Endothelial cell of umbilical vein (primary cell): ENCODE results near the gene MED26. TPM values are rescaled to one million over a fixed set of nuclear protein-coding genes. Genes with fewer than 3 reads are reported as not detected.

ENCODE experiments used
- Bru-seq: library from RNA; stranded (reverse); fragments of 400-500 nt; gene quantifications from one replicate; lab custom pipeline; 2021; lab: Mats Ljungman, UMichigan
- BruChase-seq, 2 experiments: library from RNA; stranded (reverse); fragments of 400-500 nt; gene quantifications; one replicate each; lab custom pipeline; 2021; lab: Mats Ljungman, UMichigan
- BruUV-seq: library from RNA; stranded (reverse); fragments of 400-500 nt; replicated peaks from 2 replicates; lab custom pipeline; 2021; lab: Mats Ljungman, UMichigan
- CTCF ChIA-PET: fragments of 300-600, 350-600 bp; sonication (Branson Sonifier 250); formaldehyde crosslinking; loops from one replicate; lab custom pipeline; 2021; ENCODE audit warnings: antibody characterized with exemption, inconsistent platforms; lab: Charles Lee
- POLR2A ChIA-PET: fragments of 300-600, 350-600 bp; sonication (Branson Sonifier 250); formaldehyde crosslinking; loops from one replicate; lab custom pipeline; 2021; ENCODE audit warnings: antibody characterized with exemption, inconsistent platforms; lab: Charles Lee
- DNase-seq: peaks from one replicate; pipeline ENCODE4 v3.0.0-alpha.2; 2011; ENCODE audit warnings: low read depth, low spot score
- FAIRE-seq: peaks from 2 replicates; lab custom pipeline; 2011; peaks lifted over from hg19 to GRCh38; lab: Jason Lieb, UNC
- H2AFZ ChIP-seq: 2 replicates; pipeline ENCODE4 v1.6.0; 2012; ENCODE audit warnings: low read depth, low read length, control low read depth, inconsistent platforms
- H3K27ac ChIP-seq: 2 replicates; pipeline ENCODE4 v1.5.1; 2011; ENCODE audit warnings: low read depth, mild to moderate bottlenecking, control low read depth, low read length, moderate library complexity; ENCODE audit not compliant: insufficient read depth
- H3K27me3 ChIP-seq, 2 experiments: 2 replicates each; pipeline versions ENCODE4 v1.6.0 to v1.6.1; 2011; ENCODE audit warnings: low read length in 2 of 2, mixed read lengths in 1 of 2; ENCODE audit not compliant: control insufficient read depth in 2 of 2, insufficient read depth in 2 of 2
- H3K36me3 ChIP-seq, 2 experiments: 2 replicates in 1 of 2; 3 replicates in 1 of 2; pipeline ENCODE4 v1.5.1; 2011; ENCODE audit warnings: low read length in 2 of 2, mild to moderate bottlenecking in 1 of 2, moderate library complexity in 1 of 2; ENCODE audit not compliant: control insufficient read depth in 2 of 2, insufficient read depth in 2 of 2; ENCODE audit errors: extremely low read depth in 1 of 2
- H3K4me1 ChIP-seq: 3 replicates; pipeline ENCODE4 v1.5.1; 2011; ENCODE audit warnings: mild to moderate bottlenecking, low read length; ENCODE audit not compliant: control insufficient read depth, insufficient read depth; ENCODE audit errors: extremely low read depth
- H3K4me2 ChIP-seq: 2 replicates; pipeline ENCODE4 v1.6.1; 2011; ENCODE audit warnings: low read length, control low read depth, mixed read lengths; ENCODE audit not compliant: insufficient read depth
- H3K4me3 ChIP-seq, 3 experiments: fragments of 200-600 bp in 1 of 3; sonication (generic), shearing (Covaris generic) in 1 of 3; replicated peaks in 1 of 3; 2 replicates each; pipeline ENCODE4 v1.5.1; 2011 to 2016; ENCODE audit warnings: control low read depth in 3 of 3, low read length in 3 of 3, mild to moderate bottlenecking in 2 of 3, inconsistent platforms in 1 of 3, low read depth in 1 of 3, moderate library complexity in 1 of 3; ENCODE audit not compliant: insufficient read depth in 1 of 3
- H3K79me2 ChIP-seq: 2 replicates; pipeline ENCODE4 v1.6.0; 2012; ENCODE audit warnings: low read length, inconsistent platforms; ENCODE audit not compliant: control insufficient read depth, insufficient read depth
- H3K9ac ChIP-seq: replicated peaks from 2 replicates; pipeline ENCODE3; 2011; ENCODE audit warnings: low read length, control low read depth; ENCODE audit not compliant: insufficient read depth; ENCODE audit errors: extremely low read depth
- H3K9me1 ChIP-seq: replicated peaks from 3 replicates; pipeline ENCODE4 v1.6.0; 2011; ENCODE audit warnings: mild to moderate bottlenecking, low read length; ENCODE audit not compliant: control insufficient read depth, insufficient read depth; ENCODE audit errors: extremely low read depth
- H3K9me3 ChIP-seq: replicated peaks from 2 replicates; pipeline ENCODE4 v1.5.1; 2012; ENCODE audit warnings: low read length, inconsistent platforms; ENCODE audit not compliant: control insufficient read depth, insufficient read depth
- H4K20me1 ChIP-seq: replicated peaks from 2 replicates; pipeline ENCODE3; 2011; ENCODE audit warnings: mild to moderate bottlenecking, low read length; ENCODE audit not compliant: control insufficient read depth, insufficient read depth; ENCODE audit errors: extremely low read depth
- MYC ChIP-seq: IDR thresholded peaks from one replicate; pipeline ENCODE4 v1.6.1; 2011; ENCODE audit warnings: mild to moderate bottlenecking, low read depth, low read length
- POLR2A ChIP-seq: IDR thresholded peaks from 2 replicates; pipeline ENCODE4 v1.6.1; 2012; ENCODE audit warnings: low read depth, mild to moderate bottlenecking, control low read depth, low read length
- POLR2AphosphoS5 ChIP-seq: IDR thresholded peaks from 2 replicates; pipeline ENCODE4 v1.6.1; 2012; ENCODE audit warnings: low read depth, mild to moderate bottlenecking, control low read depth, low read length, moderate library complexity; ENCODE audit not compliant: insufficient read depth
- dilution Hi-C: fragments of 300-500 bp; cut with MboI; formaldehyde crosslinking; loops from one replicate; pipeline ENCODE4 v1.15.0; 2019; ENCODE audit warnings: low sequenced_read_pairs; ENCODE audit not compliant: extremely low pct_ligation_motif_present
- intact Hi-C: fragments of 100-400 bp; cut with micrococcal nuclease; formaldehyde crosslinking; loops from one replicate; pipeline ENCODE4 v1.10.0; 2022
- long read RNA-seq: library from polyadenylated mRNA; stranded (forward); transcript quantifications from one replicate; pipeline ENCODE4 v2.0.0, GENCODE V29; 2021
- polyA minus RNA-seq, 3 experiments: library from RNA; depleted of rRNA, polyadenylated mRNA; stranded (reverse); fragments of >200 nt; gene quantifications; 1 replicate in 1 of 3; 2 replicates in 2 of 3; pipeline ENCODE4 v1.2.3, GENCODE V29; 2011
- polyA plus RNA-seq, 4 experiments: library from polyadenylated mRNA; depleted of rRNA in 3 of 4; stranded (reverse) in 3 of 4; unstranded in 1 of 4; fragments of >200 nt; gene quantifications; 2 replicates each; pipeline versions ENCODE4 v1.2.1 to v1.2.3, GENCODE V29; 2011 to 2012; ENCODE audit warnings: missing spikeins in 1 of 4
- total RNA-seq: library from RNA; stranded (reverse); gene quantifications from 2 replicates; pipeline ENCODE4 v1.2.3, GENCODE V29; 2021
- TF ChIP-seq, protein P1 (sequence below), 2 donors: IDR thresholded peaks; 1 replicate in 1 of 2; 2 replicates in 1 of 2; pipeline ENCODE4 v1.5.1; 2011; ENCODE audit warnings: low read length in 2 of 2, mild to moderate bottlenecking in 2 of 2, moderate library complexity in 2 of 2, control low read depth in 1 of 2, inconsistent platforms in 1 of 2, low read depth in 1 of 2; ENCODE audit not compliant: insufficient read depth in 1 of 2; ENCODE audit errors: extremely low read depth in 1 of 2

MED26 gene, protein sequence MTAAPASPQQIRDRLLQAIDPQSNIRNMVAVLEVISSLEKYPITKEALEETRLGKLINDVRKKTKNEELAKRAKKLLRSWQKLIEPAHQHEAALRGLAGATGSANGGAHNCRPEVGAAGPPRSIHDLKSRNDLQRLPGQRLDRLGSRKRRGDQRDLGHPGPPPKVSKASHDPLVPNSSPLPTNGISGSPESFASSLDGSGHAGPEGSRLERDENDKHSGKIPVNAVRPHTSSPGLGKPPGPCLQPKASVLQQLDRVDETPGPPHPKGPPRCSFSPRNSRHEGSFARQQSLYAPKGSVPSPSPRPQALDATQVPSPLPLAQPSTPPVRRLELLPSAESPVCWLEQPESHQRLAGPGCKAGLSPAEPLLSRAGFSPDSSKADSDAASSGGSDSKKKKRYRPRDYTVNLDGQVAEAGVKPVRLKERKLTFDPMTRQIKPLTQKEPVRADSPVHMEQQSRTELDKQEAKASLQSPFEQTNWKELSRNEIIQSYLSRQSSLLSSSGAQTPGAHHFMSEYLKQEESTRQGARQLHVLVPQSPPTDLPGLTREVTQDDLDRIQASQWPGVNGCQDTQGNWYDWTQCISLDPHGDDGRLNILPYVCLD
- 9.2 and 13.4 TPM in 2 replicates for total RNA-seq
- polyA plus RNA-seq = 5.6 and 6.2 TPM in 2 replicates
- 4.1 and 5.0 TPM in 2 replicates for polyA plus RNA-seq (2011; cell fraction: cytosol; rRNA removed)
- polyA plus RNA-seq (2011; cell fraction: nucleus; rRNA removed) = 5.4 and 6.3 TPM in 2 replicates
- polyA plus RNA-seq (2012) = 3.9 and 5.4 TPM in 2 replicates
- 9.1 and 9.9 TPM in 2 replicates for polyA minus RNA-seq
- 12.6 TPM for polyA minus RNA-seq (2011; cell fraction: cytosol; rRNA and poly(A)+ RNA removed)
- polyA minus RNA-seq (2011; cell fraction: nucleus; rRNA and poly(A)+ RNA removed) = 8.5 and 12.1 TPM in 2 replicates
- percentile 58 among the genes with signal in this experiment for Bru-seq, nascent RNA
- percentile 54 among the genes with signal in this experiment for BruChase-seq, experiment 1, labeled RNA remaining after a 6-hour chase
- percentile 79 among the genes with signal in this experiment for BruChase-seq, experiment 2, labeled RNA remaining after a 2-hour chase
- long read RNA-seq, partial matches to known transcripts = 0 of 1 reads
- long read RNA-seq, other reads (novel, unspliced or antisense) = 0 of 1 reads

DNA sequence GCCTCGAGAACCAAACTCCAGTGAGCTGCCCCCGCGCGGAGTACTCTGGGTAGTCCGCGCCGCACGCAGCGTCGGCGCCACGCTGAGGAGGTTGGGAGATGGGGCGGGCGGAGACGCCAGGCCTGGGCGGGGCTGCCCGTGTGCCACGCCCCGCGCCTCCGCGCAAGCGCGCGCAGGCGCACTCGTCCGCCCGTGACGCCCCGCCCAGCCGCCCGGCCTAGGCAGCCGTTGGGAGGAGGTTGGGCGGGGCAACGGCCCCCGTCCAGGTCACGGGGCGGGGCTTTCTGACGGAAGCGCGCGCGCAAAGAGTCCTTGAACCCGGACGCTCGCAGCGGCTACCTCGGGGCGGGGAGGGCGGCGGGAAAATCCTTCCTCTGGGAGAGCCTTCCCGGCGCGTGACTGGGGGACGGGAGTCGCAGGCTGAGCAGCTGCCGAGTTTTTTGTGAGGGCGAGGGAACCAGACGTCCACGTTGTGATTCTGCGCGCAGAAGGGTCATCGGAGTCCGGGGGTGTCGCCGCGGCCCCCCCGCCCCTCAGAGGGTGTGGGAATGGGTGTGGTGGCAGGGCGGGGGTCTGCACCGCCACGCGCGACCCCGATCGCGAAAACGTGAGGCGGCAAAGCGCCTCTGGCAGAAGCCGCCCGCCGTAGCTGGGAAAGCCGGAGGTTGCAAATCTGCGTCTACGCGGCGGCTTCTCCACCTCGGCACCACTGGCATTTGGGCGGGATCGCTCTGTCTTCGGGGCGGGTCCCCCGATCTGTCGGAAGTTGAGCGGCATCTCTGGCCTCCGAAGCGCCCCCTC, at the start of gene MED26:
Gene MED26 (minus strand): TSS at position 22 of the 801 bp plus-strand sequence. CDS start 261 bp downstream, outside the sequence.
- Histone ChIP-seq H3K27me3 (no peaks in the 10 kb centered on the region), H3K9me1 (no peaks in the 10 kb centered on the region), H2AFZ (peak within 1 kb of the TSS; percentile 73), H3K27ac (peak within 1 kb of the TSS; percentile 60), H3K79me2 (peaks cover 44% of the 10 kb centered on the region), H3K36me3 (peaks cover 2 to 17% of the 10 kb centered on the region in 2 experiments), H3K4me2 (peak within 1 kb of the TSS; percentile 96), H3K4me1 (peaks cover 18% of the 10 kb centered on the region), H3K4me3 (peak within 1 kb of the TSS; percentile 79 to 90 (median 90)), H3K9ac (peak within 1 kb of the TSS; percentile 90), H3K9me3 (no peaks in the 10 kb centered on the region), H4K20me1 (no peaks in the 10 kb centered on the region)
- DNase-seq (peak; percentile 94), FAIRE-seq (peak; percentile 98)
- CTCF ChIA-PET = interaction anchor here (0.6 to 1.2 kb wide), 5 partner anchors 18 to 193 kb away, joined by 3 read pairs; partner anchors contain the start of gene TMEM38A
- intact Hi-C loops = loop anchor here (1.0 to 5.0 kb wide), 5 partner anchors 32 to 101 kb away; partner anchors contain the start of genes SLC35E1 and SMIM7
- POLR2A ChIA-PET = interaction anchor here (0.6 to 1.9 kb wide), 4 partner anchors 32 to 85 kb away, joined by 3 to 8 read pairs (median 4); partner anchors contain the start of genes SMIM7 and TMEM38A
- dilution Hi-C loops = no loop called here
- no TSS peak for BruUV-seq
- peak; percentile 97 for TF ChIP-seq POLR2AphosphoS5
- TF ChIP-seq POLR2A = peak; percentile 92
- no peak for TF ChIP-seq MYC
- TF ChIP-seq, protein P1, sequence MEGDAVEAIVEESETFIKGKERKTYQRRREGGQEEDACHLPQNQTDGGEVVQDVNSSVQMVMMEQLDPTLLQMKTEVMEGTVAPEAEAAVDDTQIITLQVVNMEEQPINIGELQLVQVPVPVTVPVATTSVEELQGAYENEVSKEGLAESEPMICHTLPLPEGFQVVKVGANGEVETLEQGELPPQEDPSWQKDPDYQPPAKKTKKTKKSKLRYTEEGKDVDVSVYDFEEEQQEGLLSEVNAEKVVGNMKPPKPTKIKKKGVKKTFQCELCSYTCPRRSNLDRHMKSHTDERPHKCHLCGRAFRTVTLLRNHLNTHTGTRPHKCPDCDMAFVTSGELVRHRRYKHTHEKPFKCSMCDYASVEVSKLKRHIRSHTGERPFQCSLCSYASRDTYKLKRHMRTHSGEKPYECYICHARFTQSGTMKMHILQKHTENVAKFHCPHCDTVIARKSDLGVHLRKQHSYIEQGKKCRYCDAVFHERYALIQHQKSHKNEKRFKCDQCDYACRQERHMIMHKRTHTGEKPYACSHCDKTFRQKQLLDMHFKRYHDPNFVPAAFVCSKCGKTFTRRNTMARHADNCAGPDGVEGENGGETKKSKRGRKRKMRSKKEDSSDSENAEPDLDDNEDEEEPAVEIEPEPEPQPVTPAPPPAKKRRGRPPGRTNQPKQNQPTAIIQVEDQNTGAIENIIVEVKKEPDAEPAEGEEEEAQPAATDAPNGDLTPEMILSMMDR (IDR thresholded peaks at IDR 0.05; ENCODE audit: extremely low read depth in 1 of 2, insufficient read depth in 1 of 2, low read depth in 1 of 2, low read length in 2 of 2) = peak in 1 of 2 donors; percentile 16
